Natural killer cell (primary cell): ENCODE results near the gene TAAR9. TPM values are rescaled to one million over a fixed set of nuclear protein-coding genes. Genes with fewer than 3 reads are reported as not detected.

Source experiments
- ATAC-seq, 3 donors: fragments of 150-1000 bp in 2 of 3; fragments of 200-7000 bp in 1 of 3; cut with Tn5 transposase; 1 replicate in 1 of 3; 2 replicates in 2 of 3; pipeline ENCODE4 v1.10.0; 2021; ENCODE audit warnings: mild to moderate bottlenecking in 2 of 3, moderate library complexity in 2 of 3
- DNase-seq, 2 donors: peaks; one replicate each; pipeline versions ENCODE4 v3.0.0 to v3.0.0-alpha.2; 2013 to 2021; ENCODE audit warnings: mixed read lengths in 1 of 2
- H3K27ac ChIP-seq: one replicate; pipeline ENCODE4 v1.5.1; 2013; ENCODE audit warnings: mild to moderate bottlenecking, low read length
- H3K27me3 ChIP-seq: one replicate; pipeline ENCODE4 v1.6.1; 2013; ENCODE audit warnings: low read length; ENCODE audit not compliant: control insufficient read depth, insufficient read depth
- H3K36me3 ChIP-seq: one replicate; pipeline ENCODE4 v1.6.1; 2013; ENCODE audit warnings: low read length; ENCODE audit not compliant: control insufficient read depth, insufficient read depth
- H3K4me1 ChIP-seq: one replicate; pipeline ENCODE4 v1.6.1; 2013; ENCODE audit warnings: low read length; ENCODE audit not compliant: control insufficient read depth, insufficient read depth
- H3K4me3 ChIP-seq: one replicate; pipeline ENCODE4 v1.5.1; 2013; ENCODE audit warnings: low read length
- H3K9me3 ChIP-seq: one replicate; pipeline ENCODE4 v1.6.1; 2013; ENCODE audit warnings: low read length; ENCODE audit not compliant: control insufficient read depth, insufficient read depth
- H3K27ac Mint-ChIP-seq, 2 donors: one replicate each; pipeline ENCODE4 v1.8.0; 2022; ENCODE audit warnings: mild to moderate bottlenecking in 2 of 2, mixed read lengths in 2 of 2, moderate library complexity in 1 of 2
- H3K27me3 Mint-ChIP-seq, 2 donors: one replicate each; pipeline ENCODE4 v1.8.0; 2022; ENCODE audit warnings: low read depth in 2 of 2, mixed read lengths in 2 of 2
- H3K36me3 Mint-ChIP-seq: one replicate; pipeline ENCODE4 v1.8.0; 2022; ENCODE audit warnings: mixed read lengths
- H3K4me1 Mint-ChIP-seq, 2 donors: one replicate each; pipeline ENCODE4 v1.8.0; 2022; ENCODE audit warnings: mixed read lengths in 2 of 2
- H3K4me3 Mint-ChIP-seq: one replicate; pipeline ENCODE4 v1.8.0; 2022; ENCODE audit warnings: mild to moderate bottlenecking, moderate library complexity, mixed read lengths
- H3K9me3 Mint-ChIP-seq, 2 donors: one replicate each; pipeline ENCODE4 v1.8.0; 2022; ENCODE audit warnings: mixed read lengths in 2 of 2
- CTCF ChIP-seq: fragments of 200-600 bp; IDR thresholded peaks from one replicate; pipeline ENCODE4 v1.8.0; 2022; ENCODE audit warnings: antibody characterized with exemption
- WGBS: methylation state at CpG from one replicate; pipeline ENCODE4 v1.1.7; 2013; ENCODE audit warnings: missing lambda C conversion rate; ENCODE audit not compliant: insufficient coverage; 5-methylcytosine and 5-hydroxymethylcytosine counted together
- intact Hi-C: fragments of 100-400 bp; cut with micrococcal nuclease; formaldehyde crosslinking; loops from one replicate; pipeline ENCODE4 v1.14.2; 2022
- total RNA-seq, 4 donors: library from RNA; stranded (reverse); fragments of 120-200 nt in 1 of 4; gene quantifications; one replicate each; pipeline versions ENCODE4 v1.2.3 to v1.2.4, GENCODE V29; 2013 to 2022

Gene TAAR9
- total RNA-seq, 3 donors from 2014 or later (not counting 1 experiment from before 2014, with no cell fraction given), result not detected

- H3K36me3 Mint-ChIP-seq, result no peaks in the 10 kb centered on the region
- peaks cover 55 to 59% of the 10 kb centered on the region in 2 donors for H3K4me1 Mint-ChIP-seq
- no peak for ATAC-seq
- H3K9me3 ChIP-seq, result no peaks in the 10 kb centered on the region
- H3K27ac ChIP-seq, result no peak overlapping the region
- no peak for DNase-seq
- H3K27me3 Mint-ChIP-seq, result no peaks in the 10 kb centered on the region
- no peak overlapping the region for H3K4me3 ChIP-seq
- intact Hi-C loops, result no loop called here
- no peaks in the 10 kb centered on the region for H3K27me3 ChIP-seq
- H3K9me3 Mint-ChIP-seq, result no peaks in the 10 kb centered on the region
- H3K36me3 ChIP-seq, result peaks cover 19% of the 10 kb centered on the region
- peak overlapping the region in 1 of 2 donors; percentile 39 for H3K27ac Mint-ChIP-seq
- no peak for TF ChIP-seq CTCF
- peaks cover 9% of the 10 kb centered on the region for H3K4me1 ChIP-seq
- H3K4me3 Mint-ChIP-seq, result no peak overlapping the region
- WGBS, result 98% methylated on average over 4 of the region's 5 CpGs
These were observed 30.9 kb upstream of the TAAR9 start for GRCh38 chr6:132506869-132507808.

- Histone ChIP-seq H3K4me3 (peak overlapping the region; percentile 76), H3K27me3 (no peaks in the 10 kb centered on the region), H3K9me3 (no peaks in the 10 kb centered on the region), H3K4me1 (peaks cover 9% of the 10 kb centered on the region), H3K27ac (no peak overlapping the region), H3K36me3 (peaks cover 10% of the 10 kb centered on the region)
- 41% methylated on average over 3 of the region's 4 CpGs for WGBS
- ATAC-seq (no peak), DNase-seq (no peak)
- no peaks in the 10 kb centered on the region for H3K36me3 Mint-ChIP-seq
- intact Hi-C loops, result loop anchor here (5.0 kb wide), 1 partner anchor 301 kb away; the partner anchor contains the start of gene RPS12
- H3K4me1 Mint-ChIP-seq, result peaks cover 54 to 62% of the 10 kb centered on the region in 2 donors
- H3K4me3 Mint-ChIP-seq, result peak overlapping the region; percentile 99
- no peak for TF ChIP-seq CTCF
- no peaks in the 10 kb centered on the region for H3K9me3 Mint-ChIP-seq
- peaks cover 6 to 8% of the 10 kb centered on the region in 2 donors for H3K27me3 Mint-ChIP-seq
- peak overlapping the region; percentile 69 to 80 for H3K27ac Mint-ChIP-seq
These were observed 26.8 kb upstream of the TAAR9 start for GRCh38 chr6:132511210-132511830.

- Histone ChIP-seq H3K4me3 (peak overlapping the region; percentile 76), H3K36me3 (peaks cover 10% of the 10 kb centered on the region), H3K27me3 (no peaks in the 10 kb centered on the region), H3K4me1 (peaks cover 9% of the 10 kb centered on the region), H3K27ac (no peak overlapping the region), H3K9me3 (no peaks in the 10 kb centered on the region)
- H3K4me3 Mint-ChIP-seq, result peak overlapping the region; percentile 99
- H3K27me3 Mint-ChIP-seq, result peaks cover 8% of the 10 kb centered on the region in 2 donors
- peak overlapping the region; percentile 69 to 86 for H3K27ac Mint-ChIP-seq
- H3K9me3 Mint-ChIP-seq, result no peaks in the 10 kb centered on the region
- no peak for DNase-seq
- TF ChIP-seq CTCF, result no peak
- no peak for ATAC-seq
- intact Hi-C loops, result loop anchor here (5.0 kb wide), 1 partner anchor 300 kb away; the partner anchor contains the start of gene RPS12
- peaks cover 49 to 57% of the 10 kb centered on the region in 2 donors for H3K4me1 Mint-ChIP-seq
- 24% methylated on average over 2 of the region's 2 CpGs for WGBS
- H3K36me3 Mint-ChIP-seq, result no peaks in the 10 kb centered on the region
These were observed 26.3 kb upstream of the TAAR9 start for GRCh38 chr6:132511831-132512220.
